ENCODE measurements around the gene ELL2. TPM values are rescaled to one million over a fixed set of nuclear protein-coding genes. Genes with fewer than 3 reads are reported as not detected.
A peak's percentile ranks its signal among the peaks of the same experiment; 100 is the strongest.

Gene ELL2
- total RNA-seq, 1 donor from 2014 or later: 118 TPM

- no peak overlapping the region for H3K27ac Mint-ChIP-seq (ENCODE audit: unreplicated experiment)
- FAIRE-seq: no peak
These were observed 93.5 kb downstream of the ELL2 start for GRCh38 chr5:95868136-95868535.

GRCh38 chr5:95866435-95867040 lies 95.1 kb downstream of the ELL2 start:
- FAIRE-seq (no peak), DNase-seq (ENCODE audit: low read depth) (no peak)
- Histone ChIP-seq H2AFZ (ENCODE audit: low read depth, low read length) (no peak overlapping the region), H3K4me3 (ENCODE audit: insufficient read depth, low read depth, low read length) (no peak overlapping the region), H3K27me3 (ENCODE audit: insufficient read depth, low read length) (no peaks in the 10 kb centered on the region), H3K36me3 (ENCODE audit: insufficient read depth, low read length) (no peaks in the 10 kb centered on the region), H4K20me1 (ENCODE audit: insufficient read depth, low read length) (no peaks in the 10 kb centered on the region), H3K9ac (ENCODE audit: low read length) (no peak overlapping the region), H3K4me2 (ENCODE audit: low read length) (no peak overlapping the region), H3K9me3 (ENCODE audit: insufficient read depth, low read depth, low read length) (no peaks in the 10 kb centered on the region), H3K4me1 (ENCODE audit: insufficient read depth, low read length) (peaks cover 36% of the 10 kb centered on the region), H3K79me2 (ENCODE audit: insufficient read depth, low read length) (no peaks in the 10 kb centered on the region), H3K27ac (ENCODE audit: low read depth, low read length) (peak overlapping the region; percentile 65)
- Mint-ChIP-seq H3K27ac (ENCODE audit: unreplicated experiment) (no peak overlapping the region), H3K36me3 (ENCODE audit: low read depth, unreplicated experiment) (no peaks in the 10 kb centered on the region), H3K27me3 (ENCODE audit: low read depth, unreplicated experiment) (no peaks in the 10 kb centered on the region), H3K4me1 (ENCODE audit: low read depth, unreplicated experiment) (peaks cover 32% of the 10 kb centered on the region), H3K9me3 (ENCODE audit: unreplicated experiment) (no peaks in the 10 kb centered on the region), H3K4me3 (ENCODE audit: unreplicated experiment) (no peak overlapping the region)
- TF ChIP-seq CTCF (IDR thresholded peaks at IDR 0.05; ENCODE audit: insufficient read depth, low read depth, low read length) (no peak), EZH2 (IDR thresholded peaks at IDR 0.05; ENCODE audit: insufficient read depth, low read length) (no peak)

More at GRCh38 chr5:95868136-95868535, 93.5 kb downstream of the ELL2 start:
- Histone ChIP-seq H3K79me2 (ENCODE audit: insufficient read depth, low read length) (no peaks in the 10 kb centered on the region), H3K9me3 (ENCODE audit: insufficient read depth, low read depth, low read length) (no peaks in the 10 kb centered on the region), H3K9ac (ENCODE audit: low read length) (no peak overlapping the region), H4K20me1 (ENCODE audit: insufficient read depth, low read length) (no peaks in the 10 kb centered on the region), H3K27ac (ENCODE audit: low read depth, low read length) (no peak overlapping the region), H3K27me3 (ENCODE audit: insufficient read depth, low read length) (no peaks in the 10 kb centered on the region), H3K4me2 (ENCODE audit: low read length) (no peak overlapping the region), H3K4me3 (ENCODE audit: insufficient read depth, low read depth, low read length) (no peak overlapping the region), H3K36me3 (ENCODE audit: insufficient read depth, low read length) (no peaks in the 10 kb centered on the region), H3K4me1 (ENCODE audit: insufficient read depth, low read length) (peaks cover 20% of the 10 kb centered on the region), H2AFZ (ENCODE audit: low read depth, low read length) (no peak overlapping the region)
- no peak for TF ChIP-seq EZH2 (IDR thresholded peaks at IDR 0.05; ENCODE audit: insufficient read depth, low read length)
- TF ChIP-seq CTCF (IDR thresholded peaks at IDR 0.05; ENCODE audit: insufficient read depth, low read depth, low read length): no peak
- H3K36me3 Mint-ChIP-seq (ENCODE audit: low read depth, unreplicated experiment): no peaks in the 10 kb centered on the region
- H3K4me1 Mint-ChIP-seq (ENCODE audit: low read depth, unreplicated experiment): peaks cover 18% of the 10 kb centered on the region
- H3K27me3 Mint-ChIP-seq (ENCODE audit: low read depth, unreplicated experiment): no peaks in the 10 kb centered on the region
- H3K9me3 Mint-ChIP-seq (ENCODE audit: unreplicated experiment): no peaks in the 10 kb centered on the region
- no peak for DNase-seq (ENCODE audit: low read depth)
- no peak overlapping the region for H3K4me3 Mint-ChIP-seq (ENCODE audit: unreplicated experiment)

- H3K27ac Mint-ChIP-seq (ENCODE audit: unreplicated experiment): no peak overlapping the region
- Histone ChIP-seq H3K27ac (ENCODE audit: low read depth, low read length) (no peak overlapping the region), H2AFZ (ENCODE audit: low read depth, low read length) (peak overlapping the region; percentile 8), H4K20me1 (ENCODE audit: insufficient read depth, low read length) (no peaks in the 10 kb centered on the region), H3K4me2 (ENCODE audit: low read length) (no peak overlapping the region), H3K36me3 (ENCODE audit: insufficient read depth, low read length) (no peaks in the 10 kb centered on the region), H3K4me3 (ENCODE audit: insufficient read depth, low read depth, low read length) (no peak overlapping the region), H3K9ac (ENCODE audit: low read length) (no peak overlapping the region), H3K79me2 (ENCODE audit: insufficient read depth, low read length) (no peaks in the 10 kb centered on the region), H3K4me1 (ENCODE audit: insufficient read depth, low read length) (peaks cover 39% of the 10 kb centered on the region), H3K9me3 (ENCODE audit: insufficient read depth, low read depth, low read length) (no peaks in the 10 kb centered on the region), H3K27me3 (ENCODE audit: insufficient read depth, low read length) (no peaks in the 10 kb centered on the region)
- no peak overlapping the region for H3K4me3 Mint-ChIP-seq (ENCODE audit: unreplicated experiment)
- DNase-seq (ENCODE audit: low read depth) (no peak), FAIRE-seq (no peak)
- H3K9me3 Mint-ChIP-seq (ENCODE audit: unreplicated experiment): no peaks in the 10 kb centered on the region
- H3K4me1 Mint-ChIP-seq (ENCODE audit: low read depth, unreplicated experiment): peaks cover 31% of the 10 kb centered on the region
- TF ChIP-seq EZH2 (IDR thresholded peaks at IDR 0.05; ENCODE audit: insufficient read depth, low read length) (no peak), CTCF (IDR thresholded peaks at IDR 0.05; ENCODE audit: insufficient read depth, low read depth, low read length) (no peak)
- H3K36me3 Mint-ChIP-seq (ENCODE audit: low read depth, unreplicated experiment): no peaks in the 10 kb centered on the region
- no peaks in the 10 kb centered on the region for H3K27me3 Mint-ChIP-seq (ENCODE audit: low read depth, unreplicated experiment)
These were observed 96.6 kb downstream of the ELL2 start for GRCh38 chr5:95864944-95865504.

All from astrocyte (in vitro differentiated cells and primary cell).